ENCODE results near the gene P2RX5.

Gene P2RX5

DNA sequence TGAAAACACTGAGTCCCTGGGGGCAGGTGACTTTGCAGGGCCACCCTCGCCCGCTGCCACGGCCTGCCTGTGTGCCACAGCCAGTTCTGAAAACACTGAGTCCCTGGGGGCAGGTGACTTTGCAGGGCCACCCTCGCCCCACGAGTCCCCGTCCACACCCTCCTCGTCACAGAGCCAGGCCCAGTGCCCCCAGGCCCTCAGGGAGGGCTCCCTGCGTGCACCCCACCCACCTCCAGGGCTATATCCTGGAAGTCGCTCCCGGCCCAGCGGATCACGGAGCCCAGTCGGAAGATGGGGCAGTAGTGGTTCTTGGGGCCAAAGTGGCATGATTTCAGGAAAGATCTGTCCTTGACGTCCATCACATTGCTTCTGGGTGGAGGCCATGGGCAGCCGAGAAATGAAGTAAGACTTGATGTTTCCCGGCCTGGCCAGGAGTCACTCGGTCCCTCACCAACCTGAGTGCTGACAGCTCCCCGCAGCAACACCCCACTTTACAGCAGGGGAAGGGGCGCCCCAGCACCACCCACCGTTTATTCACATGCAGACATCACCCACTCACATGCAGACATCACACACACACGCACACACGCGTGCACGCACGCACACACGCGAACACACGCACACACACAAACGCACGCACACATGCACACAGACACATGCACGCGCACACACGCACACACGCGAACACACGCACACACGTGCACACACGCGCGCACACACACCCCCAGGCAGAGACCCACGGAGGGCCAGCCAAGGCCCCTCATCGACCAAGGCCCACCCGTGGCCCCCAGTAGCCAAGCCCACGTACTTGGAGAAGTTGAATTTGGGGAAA, 6.5 kb downstream of the P2RX5 start:
- H3K4me3 ChIP-seq (ENCODE audit: low read length): no peak overlapping the region
- no peak for DNase-seq (ENCODE audit: low read depth)
- TF ChIP-seq, protein P1, sequence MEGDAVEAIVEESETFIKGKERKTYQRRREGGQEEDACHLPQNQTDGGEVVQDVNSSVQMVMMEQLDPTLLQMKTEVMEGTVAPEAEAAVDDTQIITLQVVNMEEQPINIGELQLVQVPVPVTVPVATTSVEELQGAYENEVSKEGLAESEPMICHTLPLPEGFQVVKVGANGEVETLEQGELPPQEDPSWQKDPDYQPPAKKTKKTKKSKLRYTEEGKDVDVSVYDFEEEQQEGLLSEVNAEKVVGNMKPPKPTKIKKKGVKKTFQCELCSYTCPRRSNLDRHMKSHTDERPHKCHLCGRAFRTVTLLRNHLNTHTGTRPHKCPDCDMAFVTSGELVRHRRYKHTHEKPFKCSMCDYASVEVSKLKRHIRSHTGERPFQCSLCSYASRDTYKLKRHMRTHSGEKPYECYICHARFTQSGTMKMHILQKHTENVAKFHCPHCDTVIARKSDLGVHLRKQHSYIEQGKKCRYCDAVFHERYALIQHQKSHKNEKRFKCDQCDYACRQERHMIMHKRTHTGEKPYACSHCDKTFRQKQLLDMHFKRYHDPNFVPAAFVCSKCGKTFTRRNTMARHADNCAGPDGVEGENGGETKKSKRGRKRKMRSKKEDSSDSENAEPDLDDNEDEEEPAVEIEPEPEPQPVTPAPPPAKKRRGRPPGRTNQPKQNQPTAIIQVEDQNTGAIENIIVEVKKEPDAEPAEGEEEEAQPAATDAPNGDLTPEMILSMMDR (IDR thresholded peaks at IDR 0.05; ENCODE audit: insufficient read depth, low read depth, low read length, missing control alignments): no peak

DNA sequence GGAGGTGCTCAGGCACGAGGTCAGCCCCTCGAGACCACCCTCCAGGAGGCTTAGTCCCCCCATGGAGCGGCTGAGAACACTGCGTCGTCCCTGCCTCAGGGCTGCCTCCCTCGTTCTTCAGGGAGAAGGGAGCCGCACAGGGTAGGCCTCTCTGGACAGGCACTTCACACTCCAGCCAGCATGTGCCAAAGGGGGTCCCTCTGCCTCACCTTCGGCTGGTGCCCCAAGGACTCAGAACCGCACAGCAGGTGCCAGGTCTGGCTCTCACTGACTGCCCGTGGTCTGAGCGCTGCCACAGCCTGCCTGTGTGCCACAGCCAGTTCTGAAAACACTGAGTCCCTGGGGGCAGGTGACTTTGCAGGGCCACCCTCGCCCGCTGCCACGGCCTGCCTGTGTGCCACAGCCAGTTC, 7.1 kb downstream of the P2RX5 start:
- no peak overlapping the region for H3K4me3 ChIP-seq (ENCODE audit: low read length)
- TF ChIP-seq, protein P1 (IDR thresholded peaks at IDR 0.05; ENCODE audit: insufficient read depth, low read depth, low read length, missing control alignments): no peak
- no peak for DNase-seq (ENCODE audit: low read depth)

DNA sequence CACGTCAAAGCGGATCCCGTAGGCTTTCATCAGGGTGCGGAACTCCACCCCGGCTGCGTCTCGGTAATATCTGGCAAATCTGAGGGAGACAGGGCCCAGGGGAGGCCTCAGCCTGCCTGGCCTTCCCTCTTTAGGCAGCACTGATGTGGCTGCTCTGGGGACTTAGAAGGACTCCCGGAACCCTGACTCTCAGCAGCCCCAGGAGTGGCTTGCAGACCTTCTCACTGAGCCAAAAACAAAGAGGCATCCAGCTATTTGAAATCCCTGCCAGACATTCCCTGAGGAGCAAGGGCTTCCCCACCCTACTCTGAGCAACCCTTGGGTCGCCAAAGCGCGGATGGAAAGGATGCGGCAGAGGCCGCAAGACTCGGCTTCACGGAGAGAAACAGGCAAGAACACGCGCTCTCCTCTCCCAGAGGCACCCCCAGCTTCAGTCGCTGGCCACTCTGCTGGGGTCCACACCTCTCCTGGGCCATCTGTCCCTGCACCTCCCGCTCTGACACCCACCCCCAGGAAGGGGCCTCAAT, 7.9 kb downstream of the P2RX5 start:
- TF ChIP-seq, protein P1 (IDR thresholded peaks at IDR 0.05; ENCODE audit: insufficient read depth, low read depth, low read length, missing control alignments): no peak
- DNase-seq (ENCODE audit: low read depth): no peak

DNA sequence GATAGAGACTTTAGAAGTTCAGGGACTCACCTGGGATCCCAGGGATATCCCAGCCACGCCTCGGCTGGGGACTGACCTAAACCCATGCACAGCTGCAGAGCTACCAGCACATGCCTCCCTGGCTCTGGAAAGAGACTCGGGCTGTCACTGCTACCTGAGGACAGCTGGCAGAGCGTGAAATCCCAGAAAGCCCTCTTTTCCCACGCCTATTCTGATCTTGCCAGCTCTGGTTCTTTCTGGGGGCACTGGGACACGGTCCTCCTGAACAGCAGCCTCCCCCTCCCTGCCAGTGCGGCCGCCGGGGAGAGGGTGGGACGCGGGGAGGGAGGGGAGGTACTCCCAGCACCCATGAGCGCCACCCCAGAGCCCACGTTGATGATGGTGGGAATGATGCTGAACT, 10.8 kb downstream of the P2RX5 start:
- TF ChIP-seq, protein P1 (IDR thresholded peaks at IDR 0.05; ENCODE audit: insufficient read depth, low read depth, low read length, missing control alignments): no peak
- H3K4me3 ChIP-seq (ENCODE audit: low read length): no peak overlapping the region
- DNase-seq (ENCODE audit: low read depth): no peak

More for the DNA sequence above, 7.9 kb downstream of the P2RX5 start:
- H3K4me3 ChIP-seq (ENCODE audit: low read length): no peak overlapping the region

DNA sequence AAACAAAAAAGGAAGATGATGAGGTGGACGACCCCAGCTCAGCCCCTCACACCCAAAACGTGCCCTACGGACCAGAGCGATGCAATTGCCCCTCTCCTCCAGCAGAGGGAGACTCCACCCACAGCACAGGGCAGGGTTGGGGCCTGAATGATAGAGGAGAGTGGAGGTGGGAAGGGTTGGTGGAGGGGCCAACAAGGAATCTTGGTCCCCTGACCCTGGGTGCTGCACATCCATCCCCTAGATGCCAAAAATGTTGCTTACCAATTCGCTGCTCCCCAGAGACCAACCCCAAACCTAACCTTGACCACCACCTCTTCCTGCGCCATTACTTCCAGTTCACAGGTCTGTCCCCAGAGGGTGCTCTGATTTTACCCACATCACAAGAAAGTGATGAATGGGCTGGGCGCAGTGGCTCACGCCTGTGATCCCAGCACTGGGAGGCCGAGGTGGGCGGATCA, 12.9 kb downstream of the P2RX5 start:
- peak; percentile 24 for DNase-seq (ENCODE audit: low read depth)
- no peak overlapping the region for H3K4me3 ChIP-seq (ENCODE audit: low read length)
- TF ChIP-seq, protein P1 (IDR thresholded peaks at IDR 0.05; ENCODE audit: insufficient read depth, low read depth, low read length, missing control alignments): peak; percentile 94

DNA sequence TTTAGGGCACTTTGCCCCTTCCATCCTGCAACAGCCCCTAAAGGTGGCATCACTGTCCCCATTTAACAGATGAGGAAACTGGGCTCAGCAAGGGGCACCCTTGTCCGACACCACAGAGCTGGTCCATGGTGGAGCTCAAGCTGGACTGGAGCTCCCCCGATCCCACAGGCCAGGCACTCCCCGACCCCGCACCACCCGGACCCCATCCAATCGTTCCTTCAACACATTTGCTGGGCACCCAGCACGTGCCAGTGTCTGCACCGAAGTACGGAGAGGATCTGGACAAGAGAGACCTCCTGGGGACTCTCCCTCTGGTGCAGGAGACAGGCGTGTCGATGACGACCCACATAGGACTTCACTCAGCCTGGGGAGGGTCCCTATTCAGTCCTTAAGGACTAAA, 13.9 kb downstream of the P2RX5 start:
- TF ChIP-seq, protein P1 (IDR thresholded peaks at IDR 0.05; ENCODE audit: insufficient read depth, low read depth, low read length, missing control alignments): no peak
- no peak for DNase-seq (ENCODE audit: low read depth)

More for the DNA sequence above, 13.9 kb downstream of the P2RX5 start:
- H3K4me3 ChIP-seq (ENCODE audit: low read length): no peak overlapping the region
